Activated naive CD8-positive, alpha-beta T cell (primary cell): ENCODE measurements around the gene SETBP1.
"Not testable (repeated sequence)": the region's sequence is repeated elsewhere in the genome, so short reads cannot be mapped to it uniquely, and the experiment has no call there.

ENCODE experiments used
- H3K27ac Mint-ChIP-seq: one replicate; pipeline ENCODE4 v1.8.0; 2021; ENCODE audit warnings: mixed read lengths
- H3K27me3 Mint-ChIP-seq: one replicate; pipeline ENCODE4 v1.8.0; 2021; ENCODE audit warnings: mixed read lengths
- H3K36me3 Mint-ChIP-seq: one replicate; pipeline ENCODE4 v1.8.0; 2021; ENCODE audit warnings: mixed read lengths
- H3K4me1 Mint-ChIP-seq: one replicate; pipeline ENCODE4 v1.8.0; 2021; ENCODE audit warnings: low read depth, mixed read lengths
- H3K4me3 Mint-ChIP-seq: one replicate; pipeline ENCODE4 v1.8.0; 2021; ENCODE audit warnings: mild to moderate bottlenecking, mixed read lengths
- H3K9me3 Mint-ChIP-seq: one replicate; pipeline ENCODE4 v1.8.0; 2021; ENCODE audit warnings: low read depth, mixed read lengths

The SETBP1 gene

GRCh38 chr18:44708451-44709083 is 27.9 kb downstream of the SETBP1 start:
- Mint-ChIP-seq H3K4me1 (no peaks in the 10 kb centered on the region), H3K27me3 (peaks cover 10% of the 10 kb centered on the region), H3K9me3 (no peaks in the 10 kb centered on the region), H3K27ac (no peak overlapping the region), H3K4me3 (no peak overlapping the region), H3K36me3 (no peaks in the 10 kb centered on the region)

GRCh38 chr18:44709307-44710126 is 28.8 kb downstream of the SETBP1 start:
- Mint-ChIP-seq H3K36me3 (no peaks in the 10 kb centered on the region), H3K27me3 (peaks cover 10% of the 10 kb centered on the region), H3K9me3 (no peaks in the 10 kb centered on the region), H3K4me3 (no peak overlapping the region), H3K4me1 (no peaks in the 10 kb centered on the region), H3K27ac (no peak overlapping the region)

- no peaks in the 10 kb centered on the region for H3K4me1 Mint-ChIP-seq
- H3K27me3 Mint-ChIP-seq: peaks cover 12% of the 10 kb centered on the region
- H3K36me3 Mint-ChIP-seq: no peaks in the 10 kb centered on the region
- H3K27ac Mint-ChIP-seq: no peak overlapping the region
- no peaks in the 10 kb centered on the region for H3K9me3 Mint-ChIP-seq
- no peak overlapping the region for H3K4me3 Mint-ChIP-seq
Measured at GRCh38 chr18:44710931-44711330, 30.2 kb downstream of the SETBP1 start.

- Mint-ChIP-seq H3K27me3 (peaks cover 9% of the 10 kb centered on the region), H3K4me1 (peaks cover 2% of the 10 kb centered on the region), H3K4me3 (no peak overlapping the region), H3K36me3 (no peaks in the 10 kb centered on the region), H3K9me3 (no peaks in the 10 kb centered on the region), H3K27ac (no peak overlapping the region)
Measured at GRCh38 chr18:44712025-44712424, 31.3 kb downstream of the SETBP1 start.

GRCh38 chr18:44713435-44713834 is 32.7 kb downstream of the SETBP1 start:
- Mint-ChIP-seq H3K27ac (no peak overlapping the region), H3K36me3 (no peaks in the 10 kb centered on the region), H3K27me3 (peaks cover 3% of the 10 kb centered on the region), H3K9me3 (no peaks in the 10 kb centered on the region), H3K4me1 (peaks cover 3% of the 10 kb centered on the region), H3K4me3 (no peak overlapping the region)

- Mint-ChIP-seq H3K4me1 (peaks cover 3% of the 10 kb centered on the region), H3K27ac (no peak overlapping the region), H3K27me3 (peaks cover 3% of the 10 kb centered on the region), H3K36me3 (no peaks in the 10 kb centered on the region), H3K4me3 (no peak overlapping the region), H3K9me3 (no peaks in the 10 kb centered on the region)
Measured at GRCh38 chr18:44714376-44714775, 33.7 kb downstream of the SETBP1 start.

- Mint-ChIP-seq H3K36me3 (no peaks in the 10 kb centered on the region), H3K27ac (no peak overlapping the region), H3K4me1 (peaks cover 3% of the 10 kb centered on the region), H3K9me3 (no peaks in the 10 kb centered on the region), H3K4me3 (no peak overlapping the region), H3K27me3 (peaks cover 3% of the 10 kb centered on the region)
Measured at GRCh38 chr18:44715245-44715644, 34.6 kb downstream of the SETBP1 start.

GRCh38 chr18:44715842-44716241 is 35.2 kb downstream of the SETBP1 start:
- Mint-ChIP-seq H3K27ac (peak overlapping the region; percentile 19), H3K27me3 (peaks cover 3% of the 10 kb centered on the region), H3K36me3 (no peaks in the 10 kb centered on the region), H3K9me3 (no peaks in the 10 kb centered on the region), H3K4me3 (no peak overlapping the region), H3K4me1 (peaks cover 3% of the 10 kb centered on the region)

- Mint-ChIP-seq H3K36me3 (no peaks in the 10 kb centered on the region), H3K27me3 (peaks cover 3% of the 10 kb centered on the region), H3K4me3 (no peak overlapping the region), H3K9me3 (no peaks in the 10 kb centered on the region), H3K4me1 (peaks cover 6% of the 10 kb centered on the region), H3K27ac (no peak overlapping the region)
Measured at GRCh38 chr18:44716697-44717163, 36.0 kb downstream of the SETBP1 start.

- peaks cover under 1% of the 10 kb centered on the region for H3K27me3 Mint-ChIP-seq
- H3K4me3 Mint-ChIP-seq: no peak overlapping the region
- no peak overlapping the region for H3K27ac Mint-ChIP-seq
- peaks cover 21% of the 10 kb centered on the region for H3K4me1 Mint-ChIP-seq
- no peaks in the 10 kb centered on the region for H3K9me3 Mint-ChIP-seq
- no peaks in the 10 kb centered on the region for H3K36me3 Mint-ChIP-seq
Measured at GRCh38 chr18:44719519-44720060, 38.9 kb downstream of the SETBP1 start.

- H3K27ac Mint-ChIP-seq, H3K27me3 Mint-ChIP-seq, H3K4me3 Mint-ChIP-seq, H3K9me3 Mint-ChIP-seq, H3K36me3 Mint-ChIP-seq: not testable (repeated sequence)
- H3K4me1 Mint-ChIP-seq: peaks cover 43% of the 10 kb centered on the region
Measured at GRCh38 chr18:44721748-44722147, 41.1 kb downstream of the SETBP1 start.

GRCh38 chr18:44723411-44723810 is 42.7 kb downstream of the SETBP1 start:
- peak overlapping the region; percentile 43 for H3K27ac Mint-ChIP-seq
- H3K4me1 Mint-ChIP-seq: peaks cover 50% of the 10 kb centered on the region
- no peak overlapping the region for H3K4me3 Mint-ChIP-seq
- H3K27me3 Mint-ChIP-seq: no peaks in the 10 kb centered on the region
- H3K9me3 Mint-ChIP-seq: no peaks in the 10 kb centered on the region
- no peaks in the 10 kb centered on the region for H3K36me3 Mint-ChIP-seq

GRCh38 chr18:44724105-44724778 is 43.6 kb downstream of the SETBP1 start:
- peak overlapping the region; percentile 84 for H3K27ac Mint-ChIP-seq
- H3K4me3 Mint-ChIP-seq: peak overlapping the region; percentile 46
- no peaks in the 10 kb centered on the region for H3K9me3 Mint-ChIP-seq
- no peaks in the 10 kb centered on the region for H3K27me3 Mint-ChIP-seq
- no peaks in the 10 kb centered on the region for H3K36me3 Mint-ChIP-seq
- H3K4me1 Mint-ChIP-seq: peaks cover 57% of the 10 kb centered on the region

GRCh38 chr18:44725300-44726058 is 44.8 kb downstream of the SETBP1 start:
- Mint-ChIP-seq H3K9me3 (no peaks in the 10 kb centered on the region), H3K27ac (peak overlapping the region; percentile 84), H3K27me3 (no peaks in the 10 kb centered on the region), H3K36me3 (no peaks in the 10 kb centered on the region), H3K4me1 (peaks cover 67% of the 10 kb centered on the region), H3K4me3 (peak overlapping the region; percentile 57)
